Measurements from ENCODE around the gene XRCC4. TPM values are rescaled to one million over a fixed set of nuclear protein-coding genes. Genes with fewer than 3 reads are reported as not detected.

The XRCC4 gene
- total and polyA plus RNA-seq, 2 of the 13 experiments (the other 11 are each of a cell fraction or from before 2014, with no cell fraction given) = 2.8 to 12.6 TPM

- peak; percentile 75; the same call in 1 of the 2 replicates for TF ChIP-seq FOSL1 (CRISPR knock-in tag; IDR thresholded peaks at IDR 0.05; ENCODE audit: borderline replicate concordance)
- TF ChIP-seq ZNF839 (CRISPR knock-in tag; IDR thresholded peaks at IDR 0.05; ENCODE audit: borderline replicate concordance) = no peak
- no peak for TF ChIP-seq NFE2 (CRISPR knock-in tag; IDR thresholded peaks at IDR 0.05)
- no peak for TF ChIP-seq SIN3A (IDR thresholded peaks at IDR 0.05; ENCODE audit: borderline replicate concordance, low read depth, low read length)
- no peak for TF ChIP-seq ZNF232 (CRISPR knock-in tag; IDR thresholded peaks at IDR 0.05; ENCODE audit: borderline replicate concordance)
- no peak for TF ChIP-seq ZBTB42 (CRISPR knock-in tag; IDR thresholded peaks at IDR 0.05)
- TF ChIP-seq ZNF33B (CRISPR knock-in tag; IDR thresholded peaks at IDR 0.05) = no peak
- TF ChIP-seq, protein P1, sequence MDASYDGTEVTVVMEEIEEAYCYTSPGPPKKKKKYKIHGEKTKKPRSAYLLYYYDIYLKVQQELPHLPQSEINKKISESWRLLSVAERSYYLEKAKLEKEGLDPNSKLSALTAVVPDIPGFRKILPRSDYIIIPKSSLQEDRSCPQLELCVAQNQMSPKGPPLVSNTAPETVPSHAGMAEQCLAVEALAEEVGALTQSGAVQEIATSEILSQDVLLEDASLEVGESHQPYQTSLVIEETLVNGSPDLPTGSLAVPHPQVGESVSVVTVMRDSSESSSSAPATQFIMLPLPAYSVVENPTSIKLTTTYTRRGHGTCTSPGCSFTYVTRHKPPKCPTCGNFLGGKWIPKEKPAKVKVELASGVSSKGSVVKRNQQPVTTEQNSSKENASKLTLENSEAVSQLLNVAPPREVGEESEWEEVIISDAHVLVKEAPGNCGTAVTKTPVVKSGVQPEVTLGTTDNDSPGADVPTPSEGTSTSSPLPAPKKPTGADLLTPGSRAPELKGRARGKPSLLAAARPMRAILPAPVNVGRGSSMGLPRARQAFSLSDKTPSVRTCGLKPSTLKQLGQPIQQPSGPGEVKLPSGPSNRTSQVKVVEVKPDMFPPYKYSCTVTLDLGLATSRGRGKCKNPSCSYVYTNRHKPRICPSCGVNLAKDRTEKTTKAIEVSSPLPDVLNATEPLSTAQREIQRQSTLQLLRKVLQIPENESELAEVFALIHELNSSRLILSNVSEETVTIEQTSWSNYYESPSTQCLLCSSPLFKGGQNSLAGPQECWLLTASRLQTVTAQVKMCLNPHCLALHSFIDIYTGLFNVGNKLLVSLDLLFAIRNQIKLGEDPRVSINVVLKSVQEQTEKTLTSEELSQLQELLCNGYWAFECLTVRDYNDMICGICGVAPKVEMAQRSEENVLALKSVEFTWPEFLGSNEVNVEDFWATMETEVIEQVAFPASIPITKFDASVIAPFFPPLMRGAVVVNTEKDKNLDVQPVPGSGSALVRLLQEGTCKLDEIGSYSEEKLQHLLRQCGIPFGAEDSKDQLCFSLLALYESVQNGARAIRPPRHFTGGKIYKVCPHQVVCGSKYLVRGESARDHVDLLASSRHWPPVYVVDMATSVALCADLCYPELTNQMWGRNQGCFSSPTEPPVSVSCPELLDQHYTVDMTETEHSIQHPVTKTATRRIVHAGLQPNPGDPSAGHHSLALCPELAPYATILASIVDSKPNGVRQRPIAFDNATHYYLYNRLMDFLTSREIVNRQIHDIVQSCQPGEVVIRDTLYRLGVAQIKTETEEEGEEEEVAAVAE (CRISPR knock-in tag; IDR thresholded peaks at IDR 0.05; ENCODE audit: borderline replicate concordance) = no peak
- no peak for TF ChIP-seq ZNF501 (CRISPR knock-in tag; IDR thresholded peaks at IDR 0.05)
- no peak for TF ChIP-seq SALL2 (CRISPR knock-in tag; IDR thresholded peaks at IDR 0.05)
- peak; percentile 77; the same call in 1 of the 2 replicates for TF ChIP-seq LCORL (IDR thresholded peaks at IDR 0.05)
- TF ChIP-seq LCORL (CRISPR knock-in tag; IDR thresholded peaks at IDR 0.05) = peak; percentile 65
- TF ChIP-seq, protein P2, sequence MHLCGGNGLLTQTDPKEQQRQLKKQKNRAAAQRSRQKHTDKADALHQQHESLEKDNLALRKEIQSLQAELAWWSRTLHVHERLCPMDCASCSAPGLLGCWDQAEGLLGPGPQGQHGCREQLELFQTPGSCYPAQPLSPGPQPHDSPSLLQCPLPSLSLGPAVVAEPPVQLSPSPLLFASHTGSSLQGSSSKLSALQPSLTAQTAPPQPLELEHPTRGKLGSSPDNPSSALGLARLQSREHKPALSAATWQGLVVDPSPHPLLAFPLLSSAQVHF (CRISPR knock-in tag; IDR thresholded peaks at IDR 0.05) = no peak
- TF ChIP-seq DRAP1 (CRISPR knock-in tag; IDR thresholded peaks at IDR 0.05) = no peak
- peak; percentile 95 for TF ChIP-seq ISL2 (CRISPR knock-in tag; IDR thresholded peaks at IDR 0.05)
- TF ChIP-seq ZNF138 (CRISPR knock-in tag; IDR thresholded peaks at IDR 0.05; ENCODE audit: low read depth) = no peak
- TF ChIP-seq RFXAP (CRISPR knock-in tag; IDR thresholded peaks at IDR 0.05; ENCODE audit: borderline replicate concordance) = no peak
- no peak for TF ChIP-seq CBX2 (IDR thresholded peaks at IDR 0.05; ENCODE audit: low read depth, low read length)
- no peak for TF ChIP-seq CBX2 (CRISPR knock-in tag; IDR thresholded peaks at IDR 0.05; ENCODE audit: low read depth)
- no peak for TF ChIP-seq SOX6 (IDR thresholded peaks at IDR 0.05)
- TF ChIP-seq SOX6 (CRISPR knock-in tag; IDR thresholded peaks at IDR 0.05) = peak; percentile 100
- TF ChIP-seq NFATC3 (CRISPR knock-in tag; IDR thresholded peaks at IDR 0.05) = no peak
- TF ChIP-seq, protein P3, sequence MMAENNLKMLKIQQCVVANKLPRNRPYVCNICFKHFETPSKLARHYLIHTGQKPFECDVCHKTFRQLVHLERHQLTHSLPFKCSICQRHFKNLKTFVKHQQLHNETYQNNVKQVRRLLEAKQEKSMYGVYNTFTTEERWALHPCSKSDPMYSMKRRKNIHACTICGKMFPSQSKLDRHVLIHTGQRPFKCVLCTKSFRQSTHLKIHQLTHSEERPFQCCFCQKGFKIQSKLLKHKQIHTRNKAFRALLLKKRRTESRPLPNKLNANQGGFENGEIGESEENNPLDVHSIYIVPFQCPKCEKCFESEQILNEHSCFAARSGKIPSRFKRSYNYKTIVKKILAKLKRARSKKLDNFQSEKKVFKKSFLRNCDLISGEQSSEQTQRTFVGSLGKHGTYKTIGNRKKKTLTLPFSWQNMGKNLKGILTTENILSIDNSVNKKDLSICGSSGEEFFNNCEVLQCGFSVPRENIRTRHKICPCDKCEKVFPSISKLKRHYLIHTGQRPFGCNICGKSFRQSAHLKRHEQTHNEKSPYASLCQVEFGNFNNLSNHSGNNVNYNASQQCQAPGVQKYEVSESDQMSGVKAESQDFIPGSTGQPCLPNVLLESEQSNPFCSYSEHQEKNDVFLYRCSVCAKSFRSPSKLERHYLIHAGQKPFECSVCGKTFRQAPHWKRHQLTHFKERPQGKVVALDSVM (CRISPR knock-in tag; IDR thresholded peaks at IDR 0.05) = no peak
- peak; percentile 96 for TF ChIP-seq SOX13 (IDR thresholded peaks at IDR 0.05)
- TF ChIP-seq SOX13 (CRISPR knock-in tag; conservative IDR thresholded peaks at IDR 0.05 in 1 of 2, IDR thresholded peaks at IDR 0.05 in 1 of 2) = peak in 1 of 2 experiments; percentile 100; a peak in 2 of 4 replicates
Measured at GRCh38 chr5:83124593-83124992, 47.2 kb downstream of the XRCC4 start (continued).
